Right lobe of liver (tissue), 4 donors: ENCODE results near the gene VPS18.

ENCODE experiments used
- CTCF ChIP-seq, 4 donors: fragments of 200-600 bp in 3 of 4; fragments of 450-650 bp in 1 of 4; IDR thresholded peaks; one replicate each; pipeline versions ENCODE4 v1.5.1 to v1.8.0; 2016 to 2022; ENCODE audit warnings: antibody characterized with exemption in 4 of 4, mild to moderate bottlenecking in 2 of 4
- POLR2A ChIP-seq: fragments of 450-650 bp; IDR thresholded peaks from one replicate; pipeline ENCODE4 v1.6.1; 2017; ENCODE audit warnings: antibody characterized with exemption, mild to moderate bottlenecking
- donor health status: DM: no; HTN: no; CAD: no.
- donor health status: DM: no; HTN: no; CAD: no.
- donor health status: DM: no; HTN: yes; CAD: no.

GRCh38 chr15:40892447-40893012, 1.7 kb upstream of the VPS18 start:
- no peak for TF ChIP-seq CTCF (IDR thresholded peaks at IDR 0.05)
- TF ChIP-seq POLR2A = no peak
